Prostate gland (tissue), 2 donors: ENCODE data around the gene ARL2BP. TPM values are rescaled to one million over a fixed set of nuclear protein-coding genes. Genes with fewer than 3 reads are reported as not detected.

Source experiments
- DNase-seq: peaks from one replicate; pipeline ENCODE4 v3.0.0-alpha.2; 2019; ENCODE audit warnings: low spot score
- H3K27ac ChIP-seq, 2 donors: fragments of 200-600 bp; sonication (generic); 2 replicates each; pipeline ENCODE4 v1.5.1; 2017 to 2019
- H3K27me3 ChIP-seq: fragments of 200-600 bp; sonication (generic); replicated peaks from 2 replicates; pipeline ENCODE4 v1.5.1; 2019; ENCODE audit not compliant: insufficient read depth
- H3K36me3 ChIP-seq, 2 donors: fragments of 200-600 bp; sonication (generic); 1 replicate in 1 of 2; 2 replicates in 1 of 2; pipeline versions ENCODE4 v1.5.1 to v1.8.1; 2017 to 2019
- H3K4me1 ChIP-seq: fragments of 200-600 bp; sonication (generic); replicated peaks from 2 replicates; pipeline ENCODE4 v1.5.1; 2019
- H3K4me3 ChIP-seq, 2 donors: fragments of 200-600 bp; sonication (generic); 2 replicates each; pipeline ENCODE4 v1.5.1; 2017 to 2019
- H3K9me3 ChIP-seq: fragments of 200-600 bp; sonication (generic); 2 replicates; pipeline ENCODE4 v1.5.1; 2017
- POLR2A ChIP-seq: fragments of 450-650 bp; IDR thresholded peaks from one replicate; pipeline ENCODE4 v1.6.1; 2016; ENCODE audit warnings: antibody characterized with exemption, mild to moderate bottlenecking
- POLR2AphosphoS5 ChIP-seq: sonication (generic); formaldehyde crosslinking; IDR thresholded peaks from one replicate; pipeline ENCODE4 v1.6.1; 2017; ENCODE audit warnings: antibody characterized with exemption
- WGBS: methylation state at CpG from one replicate; pipeline ENCODE4 v1.1.5; 2018; 5-methylcytosine and 5-hydroxymethylcytosine counted together
- intact Hi-C: fragments of 100-400 bp; cut with DNase I; formaldehyde crosslinking; loops from one replicate; pipeline ENCODE4 v1.14.2; 2022
- total RNA-seq, 2 donors: library from RNA; depleted of rRNA; stranded (reverse); fragments of >200 nt; gene quantifications; one replicate each; pipeline ENCODE4 v1.1.0, GENCODE V29; 2016
- TF ChIP-seq, protein P1 (sequence below), 4 experiments: fragments of 200-600 bp in 2 of 4; fragments of 450-650 bp in 2 of 4; sonication (generic) in 2 of 4; IDR thresholded peaks; 1 replicate in 3 of 4; 2 replicates in 1 of 4; pipeline ENCODE4 v1.5.1; 2016 to 2019; ENCODE audit warnings: antibody characterized with exemption in 4 of 4, mild to moderate bottlenecking in 2 of 4, moderate library complexity in 2 of 4

Gene ARL2BP
- total RNA-seq, 2 donors from 2014 or later, result 62.3 to 81.4 TPM

DNA sequence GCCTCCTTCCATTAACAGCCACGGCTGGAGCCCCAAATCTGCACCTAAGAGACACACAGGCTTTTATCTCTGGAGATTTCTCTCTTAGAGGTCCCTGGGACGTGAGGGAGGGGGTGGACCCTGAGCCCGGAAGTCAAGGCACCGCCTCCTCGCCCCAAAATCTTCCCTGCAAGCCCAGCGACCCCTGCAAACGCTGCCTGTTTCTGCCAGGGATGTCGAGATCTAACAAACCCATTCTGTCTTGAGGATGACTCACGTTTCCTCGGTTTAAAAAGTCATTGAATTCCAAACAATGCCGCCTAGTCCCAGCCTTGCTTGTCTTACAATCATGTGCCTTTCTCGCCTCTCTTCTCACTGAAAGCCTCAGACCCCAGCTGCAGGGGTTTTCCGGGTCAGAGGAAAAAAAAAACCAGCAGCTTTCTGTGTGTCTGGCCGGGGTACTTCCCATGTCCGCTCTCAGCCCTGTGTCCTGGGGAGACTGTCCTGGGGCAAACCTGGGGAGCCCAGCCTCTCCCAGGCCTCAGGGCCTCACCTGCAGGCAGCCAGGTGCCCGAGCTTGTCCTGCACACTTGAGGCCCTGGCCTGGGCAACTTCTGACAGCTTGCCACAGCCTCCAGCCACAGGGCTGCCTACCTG, 15.4 kb downstream of the ARL2BP start:
- TF ChIP-seq POLR2AphosphoS5 (peak; percentile 17), POLR2A (no peak)
- TF ChIP-seq, protein P1, sequence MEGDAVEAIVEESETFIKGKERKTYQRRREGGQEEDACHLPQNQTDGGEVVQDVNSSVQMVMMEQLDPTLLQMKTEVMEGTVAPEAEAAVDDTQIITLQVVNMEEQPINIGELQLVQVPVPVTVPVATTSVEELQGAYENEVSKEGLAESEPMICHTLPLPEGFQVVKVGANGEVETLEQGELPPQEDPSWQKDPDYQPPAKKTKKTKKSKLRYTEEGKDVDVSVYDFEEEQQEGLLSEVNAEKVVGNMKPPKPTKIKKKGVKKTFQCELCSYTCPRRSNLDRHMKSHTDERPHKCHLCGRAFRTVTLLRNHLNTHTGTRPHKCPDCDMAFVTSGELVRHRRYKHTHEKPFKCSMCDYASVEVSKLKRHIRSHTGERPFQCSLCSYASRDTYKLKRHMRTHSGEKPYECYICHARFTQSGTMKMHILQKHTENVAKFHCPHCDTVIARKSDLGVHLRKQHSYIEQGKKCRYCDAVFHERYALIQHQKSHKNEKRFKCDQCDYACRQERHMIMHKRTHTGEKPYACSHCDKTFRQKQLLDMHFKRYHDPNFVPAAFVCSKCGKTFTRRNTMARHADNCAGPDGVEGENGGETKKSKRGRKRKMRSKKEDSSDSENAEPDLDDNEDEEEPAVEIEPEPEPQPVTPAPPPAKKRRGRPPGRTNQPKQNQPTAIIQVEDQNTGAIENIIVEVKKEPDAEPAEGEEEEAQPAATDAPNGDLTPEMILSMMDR (IDR thresholded peaks at IDR 0.05), result no peak
- no peak for DNase-seq
- Histone ChIP-seq H3K4me3 (no peak overlapping the region), H3K36me3 (no peaks in the 10 kb centered on the region), H3K27ac (peak overlapping the region in 1 of 2 donors; percentile 31), H3K9me3 (no peaks in the 10 kb centered on the region), H3K4me1 (peaks cover 3% of the 10 kb centered on the region), H3K27me3 (no peaks in the 10 kb centered on the region)
- intact Hi-C loops, result no loop called here
- WGBS, result 30% methylated on average over 16 of the region's 16 CpGs

DNA sequence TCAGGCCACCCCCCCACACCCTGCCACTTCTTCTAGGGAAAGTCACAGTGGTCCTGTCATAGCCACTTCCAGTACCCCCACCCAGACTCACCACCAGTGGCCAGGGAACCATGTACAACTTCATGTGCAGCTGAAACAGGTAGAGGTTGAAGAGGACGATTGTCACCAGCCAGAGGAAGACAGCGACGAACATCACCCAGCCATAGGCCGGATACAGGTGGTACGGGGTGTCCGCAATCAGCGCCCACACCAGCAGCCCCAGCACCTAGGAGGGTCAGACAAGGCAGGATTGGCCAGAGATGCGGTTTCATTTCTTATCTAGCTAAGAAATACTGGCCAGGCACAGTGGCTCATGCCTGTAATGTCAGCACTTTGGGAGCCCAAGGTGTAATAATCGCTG, 16.7 kb downstream of the ARL2BP start:
- H3K4me1 ChIP-seq, result peaks cover 3% of the 10 kb centered on the region

GRCh38 chr16:57262841-57263540, 17.9 kb downstream of the ARL2BP start:
- Histone ChIP-seq H3K9me3 (no peaks in the 10 kb centered on the region), H3K36me3 (no peaks in the 10 kb centered on the region), H3K27ac (peak overlapping the region in 1 of 2 donors; percentile 15), H3K27me3 (no peaks in the 10 kb centered on the region), H3K4me3 (no peak overlapping the region), H3K4me1 (peaks cover 9% of the 10 kb centered on the region)
- intact Hi-C loops, result no loop called here
- TF ChIP-seq POLR2A, result no peak
- TF ChIP-seq, protein P1 (IDR thresholded peaks at IDR 0.05), result no peak
- no peak for TF ChIP-seq POLR2AphosphoS5
- 76% methylated on average over 14 of the region's 17 CpGs for WGBS
- DNase-seq, result no peak

More for the DNA sequence above, 16.7 kb downstream of the ARL2BP start:
- Histone ChIP-seq H3K4me3 (no peak overlapping the region), H3K9me3 (no peaks in the 10 kb centered on the region), H3K36me3 (no peaks in the 10 kb centered on the region), H3K27me3 (no peaks in the 10 kb centered on the region), H3K27ac (no peak overlapping the region)
- DNase-seq, result no peak
- TF ChIP-seq, protein P1 (IDR thresholded peaks at IDR 0.05), result no peak
- TF ChIP-seq POLR2AphosphoS5, result no peak
- no peak for TF ChIP-seq POLR2A
- intact Hi-C loops, result no loop called here
- WGBS, result 98% methylated on average over 6 of the region's 9 CpGs

- WGBS, result 73% methylated on average over 14 of the region's 18 CpGs
- H3K9me3 ChIP-seq, result no peaks in the 10 kb centered on the region
- H3K27me3 ChIP-seq, result no peaks in the 10 kb centered on the region
- peak overlapping the region; percentile 1 to 76 for H3K27ac ChIP-seq
- no peak overlapping the region for H3K4me3 ChIP-seq
- intact Hi-C loops, result no loop called here
- H3K4me1 ChIP-seq, result peaks cover 9% of the 10 kb centered on the region
- DNase-seq, result no peak
- TF ChIP-seq POLR2A (no peak), POLR2AphosphoS5 (no peak)
- TF ChIP-seq, protein P1 (IDR thresholded peaks at IDR 0.05), result no peak
- no peaks in the 10 kb centered on the region for H3K36me3 ChIP-seq
Observed at GRCh38 chr16:57263541-57264351, 18.7 kb downstream of the ARL2BP start.
